Stimulated activated CD4-positive, alpha-beta T cell treated with anti-CD3 and anti-CD28 coated beads, Interleukin-1b, Interleukin-23, amount 100 ng/mL, for 1 hour (primary cell): ENCODE measurements around the gene NAALADL1.
"Not testable (repeated sequence)": the region's sequence is repeated elsewhere in the genome, so short reads cannot be mapped to it uniquely, and the experiment has no call there.

ENCODE experiments used
- DNase-seq, 2 donors: peaks; one replicate each; pipeline ENCODE4 v3.0.0-alpha.2; 2020; ENCODE audit warnings: low read depth in 2 of 2

Gene NAALADL1

GRCh38 chr11:65013888-65014725, 44.2 kb downstream of the NAALADL1 start, which contains the start of gene ARL2:
Gene ARL2 (plus strand): TSS chr11:65014160. CDS start chr11:65014208, 48 bp downstream.
- DNase-seq, result peak; percentile 52 to 62

- DNase-seq, result peak; percentile 80 to 82
Observed at GRCh38 chr11:65013130-65013887, 45.0 kb downstream of the NAALADL1 start.

GRCh38 chr11:65008873-65009272, 49.5 kb downstream of the NAALADL1 start:
- no peak for DNase-seq

GRCh38 chr11:65008016-65008415, 50.3 kb downstream of the NAALADL1 start:
- no peak for DNase-seq

- not testable (repeated sequence) for DNase-seq
Observed at GRCh38 chr11:65003968-65004367, 54.4 kb downstream of the NAALADL1 start.

- no peak for DNase-seq
Observed at GRCh38 chr11:65003282-65003681, 55.1 kb downstream of the NAALADL1 start.

GRCh38 chr11:65002706-65003105, 55.6 kb downstream of the NAALADL1 start:
- DNase-seq, result no peak

GRCh38 chr11:64999478-64999877, 58.9 kb downstream of the NAALADL1 start:
- no peak for DNase-seq

- no peak for DNase-seq
Observed at GRCh38 chr11:64998690-64999431, 59.5 kb downstream of the NAALADL1 start.

GRCh38 chr11:64998141-64998540, 60.2 kb downstream of the NAALADL1 start:
- no peak for DNase-seq

GRCh38 chr11:64996710-64997380, 61.5 kb downstream of the NAALADL1 start, which contains the start of gene BATF2:
Gene BATF2 (minus strand): TSS chr11:64996971. CDS start chr11:64996914, 57 bp downstream.
- no peak for DNase-seq

GRCh38 chr11:64996327-64996709, 62.0 kb downstream of the NAALADL1 start:
- no peak for DNase-seq
